K562 (cell line): ENCODE measurements around the gene TREX2. TPM values are rescaled to one million over a fixed set of nuclear protein-coding genes. Genes with fewer than 3 reads are reported as not detected.
A peak's percentile ranks its signal among the peaks of the same experiment; 100 is the strongest.

Experiments
- BRCA1 ChIP-seq, 2 experiments: fragments of 450-650 bp in 1 of 2; sonication (generic) in 1 of 2; formaldehyde crosslinking in 1 of 2; IDR thresholded peaks; 2 replicates each; pipeline versions ENCODE4 v1.5.0 to v1.6.1; 2017 to 2020; ENCODE audit warnings: mild to moderate bottlenecking in 1 of 2, missing genetic modification reagents in 1 of 2
- CGGBP1 ChIP-seq: fragments of 250-450 bp; sonication (Bioruptor Pico); IDR thresholded peaks from 2 replicates; pipeline ENCODE4 v1.9.0; 2021; ENCODE audit warnings: mild to moderate bottlenecking
- DACH1 ChIP-seq: fragments of 450-650 bp; IDR thresholded peaks from 2 replicates; pipeline ENCODE4 v1.6.1; 2018; ENCODE audit not compliant: partially characterized antibody
- EHMT2 ChIP-seq: fragments of 450-650 bp; IDR thresholded peaks from 2 replicates; pipeline ENCODE4 v1.6.1; 2018; ENCODE audit warnings: antibody characterized with exemption
- GABPB2 ChIP-seq: fragments of 250-450 bp; sonication (Bioruptor Pico); conservative IDR thresholded peaks from 2 replicates; pipeline ENCODE4 v1.5.1; 2021; ENCODE audit warnings: mild to moderate bottlenecking
- HDAC1 ChIP-seq, 2 experiments: fragments of 450-650 bp; IDR thresholded peaks; 2 replicates each; pipeline ENCODE4 v1.6.1; 2016 to 2017; ENCODE audit warnings: inconsistent platforms in 1 of 2, mild to moderate bottlenecking in 1 of 2, moderate library complexity in 1 of 2
- HMGXB4 ChIP-seq: sonication (generic); formaldehyde crosslinking; IDR thresholded peaks from 2 replicates; pipeline ENCODE4 v1.8.1; 2023; ENCODE audit warnings: mild to moderate bottlenecking, missing genetic modification reagents
- MEIS2 ChIP-seq: fragments of 450-650 bp; IDR thresholded peaks from 2 replicates; pipeline ENCODE4 v1.6.1; 2014; ENCODE audit warnings: mild to moderate bottlenecking; ENCODE audit not compliant: partially characterized antibody
- PURB ChIP-seq: sonication (generic); formaldehyde crosslinking; IDR thresholded peaks from 2 replicates; pipeline ENCODE4 v1.9.0; 2021; ENCODE audit warnings: low read depth, mild to moderate bottlenecking, missing genetic modification reagents
- PYGO2 ChIP-seq: fragments of 450-650 bp; IDR thresholded peaks from 2 replicates; pipeline ENCODE4 v1.6.1; 2016; ENCODE audit warnings: mild to moderate bottlenecking, missing genetic modification characterization, moderate library complexity, missing compliant biosample characterization
- SAP30 ChIP-seq: fragments of 200-600 bp; sonication (generic); IDR thresholded peaks from 2 replicates; pipeline ENCODE4 v1.6.1; 2012; ENCODE audit warnings: borderline replicate concordance, low read depth, mild to moderate bottlenecking, moderate library complexity, low read length, control low read depth, inconsistent platforms; ENCODE audit not compliant: insufficient read depth, poor library complexity, severe bottlenecking
- SRSF7 ChIP-seq: fragments of 200-400 bp; formaldehyde crosslinking; optimal IDR thresholded peaks from 2 replicates; pipeline ENCODE3; 2017; ENCODE audit warnings: mild to moderate bottlenecking, low read depth, low read length
- TRIM28 ChIP-seq: fragments of 450-650 bp; IDR thresholded peaks from 2 replicates; pipeline ENCODE4 v1.6.1; 2017
- TSC22D4 ChIP-seq: fragments of 450-650 bp; IDR thresholded peaks from 2 replicates; pipeline ENCODE4 v1.6.1; 2016; ENCODE audit warnings: missing genetic modification characterization, missing biosample characterization, control low read depth
- ZHX1 ChIP-seq: fragments of 150-350 bp; conservative IDR thresholded peaks from 2 replicates; pipeline ENCODE4 v1.6.1; 2014; ENCODE audit warnings: low read length
- ZKSCAN1 ChIP-seq: fragments of 150-350 bp; IDR thresholded peaks from 2 replicates; pipeline ENCODE4 v1.6.1; 2016; ENCODE audit warnings: low read depth, low read length
- ZNF354B ChIP-seq: fragments of 250-450 bp; sonication (Bioruptor Pico); IDR thresholded peaks from 2 replicates; pipeline ENCODE4 v1.4.0; 2020
- ZNF583 ChIP-seq: fragments of 250-450 bp; sonication (Bioruptor Pico); IDR thresholded peaks from 2 replicates; pipeline ENCODE4 v1.4.0; 2020
- polyA plus RNA-seq, 8 experiments: library from polyadenylated mRNA; depleted of rRNA in 4 of 8; stranded (reverse) in 5 of 8; unstranded in 3 of 8; fragments of >200 nt; fragmentation: Nextera tagmentation in 2 of 8; fragmentation: Illumina TruSeq in 1 of 8; extraction: Ambion mirVana in 2 of 8; extraction: Trizol in 1 of 8; gene quantifications; 2 replicates each; pipeline versions ENCODE4 v1.2.1 to v1.2.3, GENCODE V29; 2011 to 2014; ENCODE audit warnings: inconsistent platforms in 1 of 8, missing spikeins in 1 of 8
- total RNA-seq, 7 experiments: library from RNA; depleted of rRNA in 6 of 7; stranded (reverse); fragments of >200 nt in 6 of 7; fragmentation: Illumina TruSeq in 2 of 7; extraction: Trizol in 2 of 7; gene quantifications; 2 replicates each; pipeline versions ENCODE4 v1.2.1 to v1.2.3, GENCODE V29; 2011 to 2021; ENCODE audit warnings: low replicate concordance in 1 of 7
- TF ChIP-seq, protein P1 (sequence below): fragments of 450-650 bp; IDR thresholded peaks from 2 replicates; pipeline ENCODE4 v1.6.1; 2018; ENCODE audit warnings: mild to moderate bottlenecking, low read depth; ENCODE audit not compliant: partially characterized antibody
- TF ChIP-seq, protein P2 (sequence below): fragments of 450-650 bp; formaldehyde crosslinking; IDR thresholded peaks from 2 replicates; pipeline ENCODE4 v1.4.0; 2020; ENCODE audit warnings: mild to moderate bottlenecking, mixed read lengths

TREX2 gene
- total and polyA plus RNA-seq, 9 of the 15 experiments (the other 6 are each of a cell fraction or from before 2014, with no cell fraction given) = 0.07 to 1.5 (median 0.33) TPM; not detected in 2

- TF ChIP-seq, protein P1, sequence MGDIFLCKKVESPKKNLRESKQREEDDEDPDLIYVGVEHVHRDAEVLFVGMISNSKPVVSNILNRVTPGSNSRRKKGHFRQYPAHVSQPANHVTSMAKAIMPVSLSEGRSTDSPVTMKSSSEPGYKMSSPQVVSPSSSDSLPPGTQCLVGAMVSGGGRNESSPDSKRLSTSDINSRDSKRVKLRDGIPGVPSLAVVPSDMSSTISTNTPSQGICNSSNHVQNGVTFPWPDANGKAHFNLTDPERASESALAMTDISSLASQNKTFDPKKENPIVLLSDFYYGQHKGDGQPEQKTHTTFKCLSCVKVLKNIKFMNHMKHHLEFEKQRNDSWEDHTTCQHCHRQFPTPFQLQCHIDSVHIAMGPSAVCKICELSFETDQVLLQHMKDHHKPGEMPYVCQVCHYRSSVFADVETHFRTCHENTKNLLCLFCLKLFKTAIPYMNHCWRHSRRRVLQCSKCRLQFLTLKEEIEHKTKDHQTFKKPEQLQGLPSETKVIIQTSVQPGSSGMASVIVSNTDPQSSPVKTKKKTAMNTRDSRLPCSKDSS = no peak
- TF ChIP-seq DACH1 (no peak), ZKSCAN1 (no peak), PYGO2 (no peak), CGGBP1 (no peak), TRIM28 (no peak), ZNF354B (CRISPR knock-in tag) (no peak), HDAC1 (IDR thresholded peaks at IDR 0.05) (peak in 1 of 2 experiments; percentile 46; a peak in 1 of 4 replicates), SRSF7 (no peak), TSC22D4 (tag) (no peak), HMGXB4 (CRISPR knock-in tag) (peak; percentile 26; the same call in 1 of the 2 replicates), EHMT2 (no peak), MEIS2 (no peak), GABPB2 (CRISPR knock-in tag) (no peak), ZNF583 (CRISPR knock-in tag) (no peak), SAP30 (no peak), PURB (CRISPR knock-in tag) (no peak), ZHX1 (no peak), BRCA1 (IDR thresholded peaks at IDR 0.05) (no peak), BRCA1 (CRISPR knock-in tag; IDR thresholded peaks at IDR 0.05) (no peak)
- TF ChIP-seq, protein P2, sequence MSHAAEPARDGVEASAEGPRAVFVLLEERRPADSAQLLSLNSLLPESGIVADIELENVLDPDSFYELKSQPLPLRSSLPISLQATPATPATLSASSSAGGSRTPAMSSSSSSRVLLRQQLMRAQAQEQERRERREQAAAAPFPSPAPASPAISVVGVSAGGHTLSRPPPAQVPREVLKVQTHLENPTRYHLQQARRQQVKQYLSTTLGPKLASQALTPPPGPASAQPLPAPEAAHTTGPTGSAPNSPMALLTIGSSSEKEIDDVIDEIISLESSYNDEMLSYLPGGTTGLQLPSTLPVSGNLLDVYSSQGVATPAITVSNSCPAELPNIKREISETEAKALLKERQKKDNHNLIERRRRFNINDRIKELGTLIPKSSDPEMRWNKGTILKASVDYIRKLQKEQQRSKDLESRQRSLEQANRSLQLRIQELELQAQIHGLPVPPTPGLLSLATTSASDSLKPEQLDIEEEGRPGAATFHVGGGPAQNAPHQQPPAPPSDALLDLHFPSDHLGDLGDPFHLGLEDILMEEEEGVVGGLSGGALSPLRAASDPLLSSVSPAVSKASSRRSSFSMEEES (CRISPR knock-in tag) = no peak
These were observed 24.8 kb upstream of the TREX2 start, which contains the start of gene HAUS7 (continued) for GRCh38 chrX:153470411-153471363.
